NCI-H2196 (cell line): ENCODE measurements around the gene H6PD.

Source experiments
- DNase-seq: peaks from one replicate; lab custom pipeline; 2025; ENCODE audit not compliant: unreplicated experiment; lab: John Stamatoyannopoulos, UW

Gene H6PD

DNA sequence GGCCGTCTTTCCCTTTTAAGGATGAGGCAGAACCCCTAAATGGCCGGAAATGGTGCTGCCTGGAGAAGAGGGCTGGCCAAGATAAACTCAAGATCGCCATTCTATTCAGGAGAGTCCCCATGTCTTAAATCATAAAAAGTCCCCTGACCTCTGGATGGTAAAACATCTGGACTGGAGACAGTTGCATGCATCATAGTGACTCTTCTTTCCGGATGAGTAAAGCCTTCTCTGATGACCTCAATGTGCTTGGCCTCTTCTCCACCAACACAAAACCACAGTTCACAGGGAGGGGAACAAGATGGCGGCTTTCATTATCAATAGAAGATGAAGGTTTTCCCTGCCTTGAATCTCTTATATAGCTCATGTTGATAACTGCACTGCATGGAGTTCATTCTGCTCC lies 27.5 kb upstream of the H6PD start:
- no peak for DNase-seq

DNA sequence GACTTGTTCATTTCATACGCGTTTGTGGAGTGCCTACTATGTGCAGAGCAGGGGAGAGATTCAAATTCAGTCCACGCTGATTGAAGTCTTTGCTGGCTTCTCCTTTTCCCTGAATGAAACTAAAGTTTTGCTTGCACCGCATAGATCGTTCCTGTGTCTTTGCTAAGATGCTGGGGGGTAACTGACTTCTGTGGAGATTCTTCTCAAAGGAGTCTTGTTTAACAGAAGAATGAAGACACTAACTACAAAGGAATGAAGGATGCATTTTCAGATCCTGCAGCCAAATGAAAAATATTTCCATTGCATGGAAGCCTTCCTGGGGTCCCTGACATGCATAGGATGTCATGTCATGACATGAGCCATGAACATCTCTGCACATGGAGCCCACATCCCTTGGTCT lies 26.9 kb upstream of the H6PD start:
- DNase-seq = no peak

DNA sequence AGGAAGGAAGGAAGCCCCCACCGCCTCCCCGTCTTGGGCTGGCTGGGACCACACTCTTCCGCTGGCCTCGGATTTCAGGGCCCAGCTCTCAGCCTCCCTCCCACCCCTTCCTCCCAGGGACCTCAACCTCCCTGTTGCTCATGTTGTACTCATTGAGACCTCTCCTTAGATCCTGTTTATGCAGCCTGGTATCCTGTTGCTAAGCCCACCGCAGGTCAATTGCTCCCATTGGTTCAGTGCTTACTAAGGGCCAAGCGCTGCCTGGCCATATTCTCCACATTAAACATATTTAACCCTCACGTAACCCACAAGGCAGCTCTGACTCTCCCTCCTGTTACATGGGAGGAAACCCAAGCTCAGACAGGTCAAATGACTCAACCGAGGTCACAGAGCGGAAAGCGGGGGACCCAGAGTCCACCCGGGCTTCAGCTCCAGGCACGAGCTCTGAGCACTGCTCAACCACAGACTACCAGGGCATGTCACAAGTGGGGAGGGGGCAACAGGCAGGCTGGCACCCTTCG lies 23.2 kb upstream of the H6PD start:
- no peak for DNase-seq

DNA sequence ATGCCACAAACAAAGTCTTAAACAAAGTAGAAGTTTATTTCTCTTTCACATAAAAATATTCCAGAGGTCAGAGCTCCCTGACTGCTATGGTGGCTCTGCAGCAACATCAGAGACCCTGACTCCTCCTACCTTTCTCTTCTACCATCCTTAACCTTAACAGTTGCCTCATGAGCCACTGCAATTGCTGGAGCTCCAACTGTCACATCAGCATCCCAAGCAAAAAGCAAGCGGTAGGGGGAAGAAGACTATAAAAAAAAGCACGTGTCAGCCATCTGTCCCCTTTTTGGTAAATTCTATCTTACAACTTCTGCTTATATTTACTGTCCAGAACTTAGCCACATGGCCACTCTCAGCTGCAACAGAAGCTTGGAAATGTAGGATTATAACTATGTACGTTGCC lies 21.8 kb upstream of the H6PD start:
- DNase-seq = no peak

DNA sequence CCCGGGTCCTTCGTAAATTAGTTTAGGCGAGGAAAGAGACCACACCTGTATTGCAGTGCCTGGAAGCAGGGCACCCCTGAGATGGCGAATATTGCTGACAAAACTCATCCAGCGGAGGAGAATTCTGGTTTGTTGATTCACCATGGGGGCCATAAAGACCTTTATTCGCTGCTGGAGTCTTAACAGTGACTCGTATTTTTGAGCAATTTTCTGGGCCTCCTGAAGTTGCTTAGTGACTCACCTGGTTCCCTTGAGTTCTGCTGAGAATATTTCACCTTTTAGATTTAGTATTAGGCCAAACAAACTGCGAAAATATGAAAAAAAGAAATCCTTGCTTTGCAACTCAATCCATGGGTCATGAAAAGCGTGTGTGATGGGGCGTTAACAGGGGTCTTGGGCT lies 20.6 kb upstream of the H6PD start:
- no peak for DNase-seq

DNA sequence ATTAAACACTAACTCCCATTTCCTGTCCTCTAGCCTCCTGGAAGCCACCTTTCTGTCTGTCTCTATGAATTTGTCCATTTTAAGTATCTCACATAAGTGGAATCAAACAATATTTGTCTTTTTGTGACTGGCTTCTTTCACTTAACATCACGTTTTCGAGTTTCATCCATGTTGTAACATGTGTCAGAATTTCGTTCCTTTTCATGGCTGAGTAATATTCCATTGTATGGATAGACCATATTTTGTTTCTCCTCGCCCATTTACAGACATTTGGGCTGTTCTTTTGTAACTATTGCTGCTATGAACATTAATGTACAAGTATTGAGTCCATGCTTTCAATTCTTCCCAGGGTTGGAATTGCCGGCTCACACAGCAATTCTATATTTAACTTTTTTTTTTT lies 15.7 kb upstream of the H6PD start:
- DNase-seq = no peak

DNA sequence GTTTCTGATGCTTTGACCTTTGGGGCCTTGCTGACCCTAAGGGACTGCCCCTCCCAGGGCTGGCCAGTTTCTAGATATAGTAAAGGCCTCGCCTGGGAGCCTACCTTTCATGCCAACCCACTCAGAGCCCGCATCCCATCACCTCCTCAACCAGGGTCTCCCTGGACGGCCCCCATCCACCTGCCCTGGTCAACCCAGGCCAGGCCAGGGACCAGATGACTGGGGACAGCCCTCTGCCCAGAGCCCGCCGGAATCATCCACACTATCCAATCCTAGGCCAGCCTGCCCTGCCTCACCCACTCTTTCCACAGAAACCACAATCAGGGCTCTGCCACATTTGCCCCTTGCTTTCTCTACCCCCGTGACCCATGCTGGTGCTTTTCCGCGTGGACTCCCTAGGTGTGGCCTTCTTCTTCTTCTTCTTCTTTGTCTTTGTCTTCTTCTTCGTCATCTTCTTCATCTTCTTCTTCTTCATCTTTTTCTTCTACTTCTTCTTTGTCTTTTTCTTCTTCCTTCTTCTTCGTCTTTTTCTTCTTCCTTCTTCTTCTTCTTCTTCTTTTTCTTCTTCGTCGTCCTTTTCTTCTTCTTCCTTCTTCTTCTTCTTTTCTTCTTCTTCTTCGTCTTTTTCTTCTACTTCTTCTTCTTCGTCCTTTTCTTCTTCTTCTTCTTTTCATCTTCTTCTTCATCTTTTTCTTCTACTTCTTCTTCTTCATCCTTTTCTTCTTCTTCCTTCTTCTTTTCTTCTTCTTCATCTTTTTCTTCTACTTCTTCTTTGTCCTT lies 11.5 kb upstream of the H6PD start:
- no peak for DNase-seq

DNA sequence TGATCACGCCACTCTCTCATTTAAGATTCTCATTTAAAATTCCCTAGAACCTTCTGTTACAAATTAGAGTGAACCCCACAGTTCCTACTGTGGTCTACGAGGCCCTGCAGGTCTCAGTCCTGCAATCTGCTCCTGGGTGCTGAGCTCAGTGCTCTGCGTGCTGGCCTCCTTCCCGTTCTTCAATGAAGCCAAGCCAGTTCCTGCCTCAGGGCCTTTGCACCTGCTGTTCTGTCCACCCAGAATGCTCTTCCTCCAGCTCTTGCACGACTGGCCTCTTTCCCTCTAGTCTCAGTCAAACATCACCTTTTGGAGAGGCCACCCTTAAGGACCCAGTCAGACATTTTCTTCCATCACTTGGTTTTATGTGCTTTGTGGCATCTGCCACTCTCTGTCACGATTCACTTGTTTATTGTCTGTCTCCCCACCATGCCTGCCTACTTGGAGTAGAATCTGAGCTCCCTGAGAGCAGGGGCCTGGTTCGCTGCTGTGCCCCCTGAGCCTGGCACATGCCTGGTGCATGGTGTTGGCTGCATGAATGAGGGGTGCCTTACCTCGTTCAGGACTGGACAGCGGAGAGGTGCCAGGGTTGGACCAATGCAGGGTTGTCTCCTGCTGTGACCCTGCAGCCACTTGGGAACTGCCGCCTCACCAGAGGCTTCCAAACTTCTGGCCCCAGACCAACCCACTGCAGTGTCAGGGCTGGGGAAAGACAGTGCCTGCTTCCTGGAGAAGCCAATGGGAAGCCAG lies 9.7 kb upstream of the H6PD start:
- DNase-seq = no peak

DNA sequence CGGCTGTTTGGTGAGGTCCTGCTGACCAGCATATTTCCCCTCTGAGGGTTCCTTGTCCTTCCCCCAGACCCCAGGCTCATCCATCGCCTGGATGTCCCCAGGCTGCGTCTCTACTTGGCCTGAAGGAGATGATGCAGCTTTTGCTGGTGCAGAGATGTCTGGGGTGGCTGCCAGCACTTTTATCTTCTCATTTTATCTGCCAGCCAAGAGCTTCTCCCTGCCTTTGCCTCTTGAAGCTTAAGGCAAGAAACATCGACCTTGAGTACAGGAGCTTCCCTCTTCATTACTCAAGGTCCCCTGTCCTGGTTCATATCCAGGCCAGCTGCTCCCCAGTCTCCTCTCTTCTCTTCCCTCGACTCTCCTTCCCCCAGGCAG lies 9.2 kb upstream of the H6PD start:
- DNase-seq = no peak

DNA sequence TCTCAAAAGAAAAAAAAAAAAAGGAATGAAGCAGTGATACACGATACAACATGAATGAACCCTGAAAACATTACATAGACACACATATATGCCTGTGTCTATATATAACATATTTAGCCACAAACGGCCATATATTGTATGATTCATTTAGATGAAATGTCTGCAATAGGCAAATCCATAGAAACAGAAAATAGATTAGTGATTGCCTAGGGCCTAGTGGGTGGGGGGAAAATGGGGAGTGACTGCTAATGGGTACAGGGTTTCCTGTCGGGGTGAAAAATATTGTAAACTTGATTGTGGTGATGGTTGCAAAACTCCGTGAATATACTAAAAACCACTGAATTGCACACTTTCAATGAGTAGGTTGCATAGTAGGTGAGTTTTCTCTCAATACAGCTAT lies 6.0 kb upstream of the H6PD start:
- DNase-seq = no peak

DNA sequence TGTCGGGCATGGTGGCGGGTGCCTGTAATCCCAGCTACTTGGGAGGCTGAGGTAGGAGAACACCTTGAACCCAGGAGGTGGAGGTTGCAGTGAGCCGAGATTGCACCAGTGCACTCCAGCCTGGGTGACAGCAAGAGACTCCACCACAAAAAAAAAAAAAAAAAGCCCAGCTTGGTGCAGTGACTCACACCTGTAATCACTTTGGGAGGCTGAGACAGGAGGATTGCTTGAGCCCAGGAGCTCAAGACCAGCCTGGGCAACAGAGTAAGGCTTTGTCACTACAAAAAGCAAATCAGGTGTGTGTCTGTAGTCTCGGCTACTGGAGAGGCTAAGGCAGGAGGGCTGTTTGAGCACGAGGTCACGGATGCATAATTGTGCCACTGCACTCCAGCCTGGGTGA lies 5.0 kb upstream of the H6PD start:
- no peak for DNase-seq

DNA sequence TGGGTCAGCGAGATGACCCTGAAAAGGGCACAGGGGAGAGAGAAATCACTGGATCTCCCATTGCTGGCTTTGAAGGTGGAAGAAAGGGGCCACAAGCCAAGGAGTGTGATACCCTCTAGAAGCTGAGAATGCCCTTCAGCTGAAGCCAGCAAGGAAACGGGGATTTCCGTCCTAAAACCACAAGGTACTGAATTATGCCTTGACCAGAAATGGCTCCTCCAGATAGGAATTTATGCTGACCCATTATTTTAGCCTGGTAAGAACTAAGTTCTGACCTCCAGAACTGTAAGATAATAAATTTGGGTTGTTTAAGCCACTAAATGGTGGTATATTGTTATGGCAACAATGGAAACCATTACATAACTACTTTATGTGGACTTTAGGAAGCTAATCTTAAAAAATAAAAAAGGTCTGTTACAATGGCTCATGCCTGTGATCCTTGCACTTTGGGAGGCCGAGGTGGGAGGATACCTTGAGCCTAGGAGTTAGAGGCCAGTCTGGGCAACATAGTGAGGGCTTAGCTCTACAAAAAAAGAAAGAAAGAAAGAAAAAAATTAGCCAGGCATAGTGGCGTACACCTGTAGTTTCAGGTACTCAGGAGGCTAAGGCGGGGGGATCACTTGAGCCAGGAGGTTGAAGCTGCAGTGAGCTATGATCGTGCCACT lies 3.6 kb upstream of the H6PD start:
- DNase-seq = no peak

DNA sequence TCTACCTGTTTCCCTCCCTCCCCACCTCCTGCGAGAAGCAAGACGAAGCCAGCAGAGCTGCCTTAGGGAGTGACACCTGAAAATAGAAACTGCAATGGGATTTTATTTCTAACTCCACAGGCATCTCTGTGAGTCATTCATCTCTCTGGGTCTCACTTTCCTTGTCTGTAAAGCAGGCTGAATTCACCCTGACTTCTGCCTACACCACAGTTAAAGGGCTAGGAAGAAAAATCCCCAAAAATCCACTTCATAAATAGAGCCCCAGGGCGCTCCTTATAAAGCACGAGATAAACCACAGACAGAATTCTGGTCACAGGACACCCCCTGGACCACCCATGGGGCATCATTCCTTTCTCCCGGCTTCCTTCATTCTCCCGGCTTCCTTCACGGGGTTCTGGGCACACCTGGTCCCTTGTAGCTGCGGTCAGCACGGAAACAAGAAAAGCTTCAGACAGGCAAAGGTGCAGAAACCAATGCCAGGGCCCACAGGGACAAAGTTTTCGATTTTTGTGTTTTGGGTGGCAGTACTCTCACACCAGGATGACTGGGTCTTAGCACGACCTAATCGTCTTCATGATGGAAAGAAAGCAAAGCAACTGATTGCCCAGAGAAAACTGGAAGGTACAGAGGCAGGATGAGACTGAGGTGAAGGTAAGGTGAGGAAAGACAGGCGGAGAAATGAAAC lies 2.8 kb upstream of the H6PD start:
- DNase-seq = no peak

DNA sequence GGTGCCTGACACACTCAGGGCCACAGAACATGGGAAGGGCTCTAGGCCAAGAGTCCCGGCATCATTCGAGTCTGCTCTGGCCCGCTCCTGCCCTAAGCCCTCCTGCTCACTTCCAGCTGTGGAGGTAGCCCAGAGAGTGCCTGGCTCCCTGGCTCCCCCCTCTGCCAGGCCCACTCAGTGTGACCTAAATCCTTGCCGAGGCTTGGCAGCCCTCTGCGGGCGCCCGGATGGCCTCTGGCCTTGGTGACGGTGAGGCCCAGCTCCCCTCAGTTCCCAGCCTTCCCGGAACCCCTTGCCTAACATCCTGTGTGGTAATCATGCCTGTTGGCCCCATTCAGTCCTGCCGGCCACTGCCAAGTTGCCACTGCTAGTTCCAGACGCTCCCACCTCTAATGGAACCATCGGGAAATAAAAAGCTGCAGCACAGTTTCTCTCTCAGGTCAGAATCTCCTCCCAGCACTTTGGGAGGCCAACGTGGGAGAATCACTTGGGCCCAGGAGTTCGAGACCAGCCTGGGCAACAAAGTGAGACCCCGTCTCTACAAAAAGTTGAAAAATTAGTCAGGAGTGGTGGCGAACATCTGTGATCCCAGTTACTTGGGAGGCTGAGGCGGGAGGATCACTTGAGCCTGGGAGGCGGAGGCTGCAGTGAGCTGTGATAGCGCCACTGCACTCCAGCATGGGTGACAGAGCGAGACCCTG lies 1.2 kb upstream of the H6PD start:
- DNase-seq = no peak

DNA sequence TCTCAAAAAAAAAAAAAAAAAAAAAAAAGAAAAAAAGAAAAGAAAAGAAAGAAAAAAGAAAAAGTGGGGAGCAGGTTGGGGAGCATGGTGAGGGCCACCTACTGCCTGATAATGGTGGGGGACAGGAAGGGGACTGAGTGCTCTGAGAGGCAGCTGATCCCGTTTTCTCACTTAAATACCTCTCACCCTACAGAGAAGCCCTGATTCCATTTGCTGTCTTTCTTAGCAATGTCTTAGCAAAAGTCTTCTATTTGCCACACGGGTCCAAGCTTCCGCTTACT lies 692 bp upstream of the H6PD start:
- DNase-seq = no peak

DNA sequence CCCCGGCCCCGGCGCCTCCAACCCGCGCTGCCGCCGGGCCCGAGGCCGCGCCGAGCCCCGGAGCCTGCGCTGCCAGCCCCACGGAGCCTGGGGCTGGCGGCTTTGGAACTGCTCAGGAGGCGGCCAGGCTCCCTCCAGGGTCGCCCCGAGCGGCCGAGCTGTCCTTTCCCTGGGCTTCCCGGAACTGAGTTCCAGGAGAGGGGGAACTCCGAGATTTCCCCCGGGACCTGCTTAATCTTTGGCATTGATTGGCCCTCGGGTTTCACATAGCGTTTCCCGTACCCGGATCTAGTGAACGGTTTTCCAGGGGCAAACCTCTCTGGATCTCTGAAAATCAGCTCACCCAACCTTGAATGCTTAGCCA lies 504 bp downstream of the H6PD start:
- peak; percentile 28 for DNase-seq

DNA sequence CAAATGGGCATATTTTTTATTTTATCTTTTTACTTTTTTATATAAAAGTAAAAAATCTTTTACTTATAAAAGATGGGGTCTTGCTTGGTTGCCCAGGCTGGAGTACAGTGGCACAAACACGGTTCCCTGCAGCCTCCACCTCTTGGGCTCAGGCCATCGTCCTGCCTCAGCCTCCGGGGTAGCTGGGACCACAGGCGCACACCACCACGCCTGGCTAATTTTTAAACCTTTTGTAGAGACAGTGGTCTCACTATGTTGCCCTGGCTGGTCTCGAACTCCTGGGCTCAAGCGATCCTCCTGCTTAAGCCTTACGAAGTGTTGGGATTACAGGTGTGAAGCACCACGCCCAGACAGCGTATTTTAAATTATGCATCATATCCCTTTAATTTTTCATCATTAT lies 986 bp downstream of the H6PD start:
- no peak for DNase-seq

DNA sequence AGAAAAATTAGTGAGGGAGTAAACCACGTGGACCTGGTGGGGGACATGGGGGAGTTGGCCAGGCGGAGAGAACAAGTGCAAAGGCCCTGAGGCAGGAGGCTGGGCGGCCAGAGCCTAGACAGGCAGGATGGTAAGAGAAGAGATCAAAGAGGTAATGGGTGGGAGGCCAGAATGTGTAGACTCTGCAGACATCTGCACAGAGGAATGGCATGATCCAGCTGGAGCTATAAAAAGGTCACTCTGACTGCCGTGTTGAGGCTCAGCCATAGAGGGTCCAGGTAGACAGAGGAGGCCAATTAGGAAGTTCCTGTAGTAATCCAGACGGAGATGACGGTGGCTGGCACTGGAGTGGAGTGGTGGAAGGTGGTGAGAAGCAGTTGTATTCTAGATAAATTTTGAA lies 3.6 kb downstream of the H6PD start:
- DNase-seq = no peak

DNA sequence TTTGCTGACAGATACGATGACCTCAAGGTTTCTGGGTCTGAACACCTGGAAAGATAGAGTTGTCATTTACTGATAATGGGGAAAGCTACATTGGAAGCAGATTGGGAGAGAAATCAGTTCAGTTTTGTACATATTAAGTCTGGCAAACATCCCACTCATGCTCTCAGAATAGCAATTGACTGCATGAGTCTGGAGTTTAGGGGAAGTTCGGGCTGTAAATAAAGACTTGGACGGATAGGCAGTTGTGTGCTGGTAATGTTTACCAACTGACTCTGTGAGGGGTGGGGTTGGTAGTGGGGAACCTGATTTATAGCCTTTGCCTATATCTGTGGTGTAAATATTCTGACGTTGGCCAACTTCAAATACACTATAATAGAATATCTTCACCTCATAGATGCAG lies 4.0 kb downstream of the H6PD start:
- no peak for DNase-seq

DNA sequence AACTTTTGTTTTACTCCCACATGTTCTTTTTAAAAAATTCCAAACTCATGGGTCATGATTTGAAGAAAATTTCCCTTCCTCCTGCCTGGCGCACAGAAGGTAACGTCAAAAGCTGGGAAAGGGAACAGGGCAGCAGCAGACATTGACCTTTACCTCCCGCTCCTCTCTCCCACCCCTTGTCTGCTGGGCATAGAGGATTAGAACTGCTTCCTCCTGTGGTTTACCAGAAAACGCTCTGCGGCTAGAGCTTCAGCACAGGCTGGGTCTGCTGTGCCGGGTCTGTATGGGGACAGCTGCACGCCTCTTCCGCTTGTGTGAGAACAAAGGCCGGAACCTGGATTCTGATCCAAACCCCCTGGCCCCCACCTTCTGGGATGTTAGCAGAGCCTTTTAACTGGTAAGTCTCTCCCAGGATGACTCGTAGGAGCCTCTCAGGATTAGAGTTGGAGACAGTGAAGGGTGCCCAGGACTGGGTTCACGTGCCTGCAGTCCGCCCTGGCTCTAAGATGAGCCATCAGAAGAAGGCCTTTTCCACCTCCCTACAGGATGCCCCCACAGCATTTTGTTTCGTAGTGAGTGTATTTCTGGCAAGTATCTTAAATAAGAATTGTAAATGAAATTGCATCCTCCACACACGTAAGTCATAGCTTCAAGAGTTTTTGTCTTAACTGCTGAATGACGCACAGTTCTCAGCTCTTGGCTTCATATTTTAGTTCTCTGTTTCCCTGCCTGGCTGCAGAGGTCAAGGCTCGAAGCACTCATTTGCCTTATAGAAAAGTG lies 5.2 kb downstream of the H6PD start:
- no peak for DNase-seq
